ENCODE measurements around the gene STX17.
A peak's percentile ranks its signal among the peaks of the same experiment; 100 is the strongest.

STX17 gene

GRCh38 chr9:99970481-99970880, 64.0 kb downstream of the STX17 start:
- Histone ChIP-seq H3K36me3 (ENCODE audit: low read depth) (peaks cover 14% of the 10 kb centered on the region), H3K27ac (ENCODE audit: poor library complexity, severe bottlenecking) (no peak overlapping the region), H3K9me3 (ENCODE audit: severe bottlenecking) (peaks cover 2% of the 10 kb centered on the region), H3K4me3 (ENCODE audit: severe bottlenecking) (no peak overlapping the region), H3K4me1 (ENCODE audit: insufficient read depth, poor library complexity, severe bottlenecking) (no peaks in the 10 kb centered on the region), H3K27me3 (ENCODE audit: insufficient read depth, poor library complexity, severe bottlenecking) (no peaks in the 10 kb centered on the region)
- DNase-seq (ENCODE audit: low spot score) (no peak), ATAC-seq (ENCODE audit: low read depth) (no peak)
- TF ChIP-seq CTCF (IDR thresholded peaks at IDR 0.05; ENCODE audit: poor library complexity, severe bottlenecking), result no peak

GRCh38 chr9:99971410-99971809, 65.0 kb downstream of the STX17 start:
- ATAC-seq (ENCODE audit: low read depth), result no peak
- H3K36me3 ChIP-seq (ENCODE audit: low read depth), result peaks cover 14% of the 10 kb centered on the region
- no peaks in the 10 kb centered on the region for H3K4me1 ChIP-seq (ENCODE audit: insufficient read depth, poor library complexity, severe bottlenecking)
- DNase-seq (ENCODE audit: low spot score), result no peak
- H3K27me3 ChIP-seq (ENCODE audit: insufficient read depth, poor library complexity, severe bottlenecking), result no peaks in the 10 kb centered on the region
- H3K27ac ChIP-seq (ENCODE audit: poor library complexity, severe bottlenecking), result no peak overlapping the region
- TF ChIP-seq CTCF (IDR thresholded peaks at IDR 0.05; ENCODE audit: poor library complexity, severe bottlenecking), result no peak
- H3K4me3 ChIP-seq (ENCODE audit: severe bottlenecking), result no peak overlapping the region
- peaks cover 2% of the 10 kb centered on the region for H3K9me3 ChIP-seq (ENCODE audit: severe bottlenecking)

GRCh38 chr9:99973455-99973854, 67.0 kb downstream of the STX17 start:
- no peak for TF ChIP-seq CTCF (IDR thresholded peaks at IDR 0.05; ENCODE audit: poor library complexity, severe bottlenecking)
- ATAC-seq (ENCODE audit: low read depth), result no peak
- peaks cover 6% of the 10 kb centered on the region; the same call in 1 of the 2 replicates for H3K36me3 ChIP-seq (ENCODE audit: low read depth)
- H3K27ac ChIP-seq (ENCODE audit: poor library complexity, severe bottlenecking), result no peak overlapping the region
- no peak for DNase-seq (ENCODE audit: low spot score)
- H3K9me3 ChIP-seq (ENCODE audit: severe bottlenecking), result peaks cover 2% of the 10 kb centered on the region
- H3K4me1 ChIP-seq (ENCODE audit: insufficient read depth, poor library complexity, severe bottlenecking), result no peaks in the 10 kb centered on the region
- no peaks in the 10 kb centered on the region for H3K27me3 ChIP-seq (ENCODE audit: insufficient read depth, poor library complexity, severe bottlenecking)
- no peak overlapping the region for H3K4me3 ChIP-seq (ENCODE audit: severe bottlenecking)

GRCh38 chr9:99977033-99977792, 70.8 kb downstream of the STX17 start:
- no peak overlapping the region for H3K27ac ChIP-seq (ENCODE audit: poor library complexity, severe bottlenecking)
- 0 out of 3 replicates have a peak, but pooled peaks have one; percentile 29 for ATAC-seq (ENCODE audit: low read depth)
- TF ChIP-seq CTCF (IDR thresholded peaks at IDR 0.05; ENCODE audit: poor library complexity, severe bottlenecking), result no peak
- H3K4me3 ChIP-seq (ENCODE audit: severe bottlenecking), result no peak overlapping the region
- H3K4me1 ChIP-seq (ENCODE audit: insufficient read depth, poor library complexity, severe bottlenecking), result no peaks in the 10 kb centered on the region
- H3K9me3 ChIP-seq (ENCODE audit: severe bottlenecking), result peaks cover 2% of the 10 kb centered on the region
- H3K27me3 ChIP-seq (ENCODE audit: insufficient read depth, poor library complexity, severe bottlenecking), result no peaks in the 10 kb centered on the region
- no peak for DNase-seq (ENCODE audit: low spot score)
- no peaks in the 10 kb centered on the region; the same call in 1 of the 2 replicates for H3K36me3 ChIP-seq (ENCODE audit: low read depth)

GRCh38 chr9:99978221-99978620, 71.8 kb downstream of the STX17 start:
- Histone ChIP-seq H3K4me1 (ENCODE audit: insufficient read depth, poor library complexity, severe bottlenecking) (no peaks in the 10 kb centered on the region), H3K9me3 (ENCODE audit: severe bottlenecking) (peaks cover 2% of the 10 kb centered on the region), H3K4me3 (ENCODE audit: severe bottlenecking) (no peak overlapping the region), H3K36me3 (ENCODE audit: low read depth) (peaks cover 8% of the 10 kb centered on the region; the same call in 1 of the 2 replicates), H3K27ac (ENCODE audit: poor library complexity, severe bottlenecking) (no peak overlapping the region), H3K27me3 (ENCODE audit: insufficient read depth, poor library complexity, severe bottlenecking) (no peaks in the 10 kb centered on the region)
- ATAC-seq (ENCODE audit: low read depth) (no peak), DNase-seq (ENCODE audit: low spot score) (no peak)
- no peak for TF ChIP-seq CTCF (IDR thresholded peaks at IDR 0.05; ENCODE audit: poor library complexity, severe bottlenecking)

All from RWPE2 (cell line).